IgD-negative memory B cell (primary cell): ENCODE results near the gene LCLAT1. TPM values are rescaled to one million over a fixed set of nuclear protein-coding genes. Genes with fewer than 3 reads are reported as not detected.

Source experiments
- H3K27ac Mint-ChIP-seq, 3 donors: one replicate each; pipeline ENCODE4 v1.8.0; 2020 to 2022; ENCODE audit warnings: mild to moderate bottlenecking in 3 of 3, mixed read lengths in 3 of 3, moderate library complexity in 1 of 3
- H3K27me3 Mint-ChIP-seq: one replicate; pipeline ENCODE4 v1.8.0; 2021; ENCODE audit warnings: mixed read lengths
- H3K36me3 Mint-ChIP-seq: one replicate; pipeline ENCODE4 v1.8.0; 2020; ENCODE audit warnings: mild to moderate bottlenecking, mixed read lengths
- H3K4me1 Mint-ChIP-seq, 3 donors: one replicate each; pipeline ENCODE4 v1.8.0; 2020 to 2022; ENCODE audit warnings: mixed read lengths in 3 of 3, mild to moderate bottlenecking in 1 of 3
- H3K4me3 Mint-ChIP-seq, 4 donors: one replicate each; pipeline ENCODE4 v1.8.0; 2020 to 2022; ENCODE audit warnings: mild to moderate bottlenecking in 4 of 4, mixed read lengths in 4 of 4, moderate library complexity in 3 of 4
- H3K9me3 Mint-ChIP-seq, 3 donors: one replicate each; pipeline ENCODE4 v1.8.0; 2020 to 2021; ENCODE audit warnings: mixed read lengths in 3 of 3, mild to moderate bottlenecking in 1 of 3
- polyA plus RNA-seq: library from polyadenylated mRNA; unstranded; fragments of 300-500 nt; fragmentation: Illumina TruSeq; gene quantifications from one replicate; pipeline ENCODE4 v1.2.3, GENCODE V29; 2021

The LCLAT1 gene
- polyA plus RNA-seq, 1 donor from 2014 or later, result 14.3 TPM

DNA sequence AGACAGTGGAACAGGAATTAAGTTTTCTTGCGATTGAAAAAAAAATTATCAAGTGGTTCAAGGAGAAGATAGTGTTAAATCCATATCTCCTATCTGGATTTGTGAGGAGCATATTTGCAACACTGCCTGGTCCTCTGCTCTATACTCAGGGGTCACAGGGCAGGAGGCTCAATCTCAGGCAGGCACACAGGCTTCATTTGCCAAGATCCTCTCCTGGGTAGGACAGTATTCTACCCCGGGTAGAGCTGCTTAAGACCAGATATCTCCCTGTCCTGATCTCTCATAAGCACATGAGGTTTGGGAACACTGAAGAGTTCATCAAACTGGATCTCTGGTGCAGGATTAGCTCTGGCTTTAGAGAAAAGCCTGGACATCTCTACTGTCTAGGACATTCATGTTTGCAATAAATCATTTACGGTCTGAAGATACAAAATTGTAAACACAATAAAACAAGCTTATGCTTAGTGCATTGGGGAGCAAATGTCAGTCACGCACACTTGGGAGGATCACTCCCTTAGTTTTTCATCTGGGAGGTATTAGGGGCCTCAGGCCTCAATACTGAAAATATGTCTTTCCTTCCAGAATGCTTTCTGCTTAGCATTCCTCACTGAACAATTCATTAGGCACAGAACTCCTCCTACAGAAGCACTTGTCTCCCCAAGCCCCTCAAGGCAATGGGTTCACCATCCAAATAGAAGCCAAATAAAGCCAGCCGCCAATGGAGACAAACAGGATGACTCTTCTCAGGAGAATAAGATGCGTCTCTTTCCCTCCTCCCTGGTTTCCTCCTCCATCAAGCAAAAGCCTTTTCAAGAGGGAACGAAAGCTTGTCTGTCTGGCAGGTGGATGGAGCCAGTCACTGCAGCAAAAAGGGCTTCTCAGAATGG lies 34.1 kb upstream of the LCLAT1 start:
- Mint-ChIP-seq H3K36me3 (no peaks in the 10 kb centered on the region), H3K27ac (no peak overlapping the region), H3K4me1 (peaks cover 4 to 5% (median 4%) of the 10 kb centered on the region in 3 donors), H3K27me3 (no peaks in the 10 kb centered on the region), H3K4me3 (no peak overlapping the region), H3K9me3 (no peaks in the 10 kb centered on the region)

DNA sequence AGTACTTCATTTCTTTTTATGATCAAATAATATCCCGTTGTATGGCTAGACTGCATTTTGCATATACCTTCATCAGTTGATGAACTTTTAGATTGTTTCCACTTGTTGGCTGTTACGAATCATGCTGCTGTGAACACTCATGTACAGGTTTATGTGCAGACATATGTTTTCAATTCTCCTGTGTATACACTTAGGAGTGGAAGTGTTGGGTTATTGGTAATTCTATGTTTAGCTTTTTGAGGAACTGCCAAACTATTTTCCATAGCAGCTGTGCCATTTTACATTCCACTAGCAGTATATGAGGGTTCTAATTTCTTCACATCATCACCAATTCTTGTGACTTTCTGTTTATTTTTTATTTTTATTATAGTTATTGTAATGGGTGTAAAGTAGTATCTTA lies 32.1 kb upstream of the LCLAT1 start:
- Mint-ChIP-seq H3K4me3 (no peak overlapping the region), H3K4me1 (peaks cover 4 to 5% (median 4%) of the 10 kb centered on the region in 3 donors), H3K27ac (no peak overlapping the region), H3K36me3 (no peaks in the 10 kb centered on the region), H3K27me3 (no peaks in the 10 kb centered on the region), H3K9me3 (no peaks in the 10 kb centered on the region)

DNA sequence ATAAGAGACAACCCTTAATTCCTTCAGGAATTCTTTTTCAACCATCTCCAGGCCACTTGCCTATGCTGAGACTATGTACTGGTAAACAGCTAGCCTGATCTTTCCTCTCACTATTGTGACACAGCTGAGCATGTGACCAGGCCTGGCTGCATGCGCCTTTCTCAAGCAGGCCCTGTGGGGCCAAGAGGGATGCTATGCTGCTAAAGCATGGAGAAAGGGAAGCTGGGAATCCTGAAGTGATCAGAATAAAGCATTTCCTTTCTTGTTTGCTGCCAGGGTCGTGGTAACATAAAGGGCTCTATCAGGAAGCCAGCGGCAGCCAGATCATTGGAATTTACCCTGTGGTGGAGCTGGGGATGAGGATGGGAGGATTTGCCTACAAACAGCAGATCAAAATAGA lies 29.8 kb upstream of the LCLAT1 start:
- Mint-ChIP-seq H3K9me3 (no peaks in the 10 kb centered on the region), H3K36me3 (no peaks in the 10 kb centered on the region), H3K4me1 (peaks cover 17 to 18% (median 18%) of the 10 kb centered on the region in 3 donors), H3K27me3 (no peaks in the 10 kb centered on the region), H3K27ac (no peak overlapping the region), H3K4me3 (no peak overlapping the region)

DNA sequence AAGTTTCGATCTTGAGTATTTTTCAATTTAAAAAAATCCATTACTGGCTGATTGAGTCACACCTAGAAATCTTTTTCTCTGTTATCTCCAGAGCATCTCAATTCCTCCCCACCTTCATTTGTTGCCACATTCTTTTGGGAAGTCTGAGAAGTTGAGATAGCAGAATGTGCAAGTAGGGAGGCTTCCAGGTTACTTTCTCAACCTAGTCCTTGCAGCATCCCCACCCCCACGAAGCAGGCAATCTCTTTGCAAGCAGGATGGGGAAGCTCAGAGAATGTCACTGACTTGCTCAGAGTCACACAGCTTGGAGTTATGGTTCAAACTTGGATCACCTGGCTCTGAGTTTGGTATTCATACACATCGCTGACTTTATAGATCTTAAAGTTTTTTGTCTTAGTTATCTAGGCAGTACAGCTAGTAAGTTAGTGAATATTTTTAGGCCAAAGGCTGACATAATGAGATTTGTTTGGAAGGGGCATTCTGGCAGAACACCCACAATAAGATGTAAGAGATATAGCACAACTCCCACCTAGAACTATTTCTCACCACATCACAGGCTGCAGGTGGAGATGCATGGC lies 25.9 kb upstream of the LCLAT1 start:
- Mint-ChIP-seq H3K4me1 (peaks cover 23 to 26% (median 24%) of the 10 kb centered on the region in 3 donors), H3K36me3 (no peaks in the 10 kb centered on the region), H3K4me3 (peak overlapping the region in 2 of 4 donors; percentile 25 to 65), H3K9me3 (peaks cover 0 to under 1% (median 0%) of the 10 kb centered on the region in 3 donors), H3K27ac (peak overlapping the region; percentile 1 to 86 (median 80)), H3K27me3 (no peaks in the 10 kb centered on the region)

DNA sequence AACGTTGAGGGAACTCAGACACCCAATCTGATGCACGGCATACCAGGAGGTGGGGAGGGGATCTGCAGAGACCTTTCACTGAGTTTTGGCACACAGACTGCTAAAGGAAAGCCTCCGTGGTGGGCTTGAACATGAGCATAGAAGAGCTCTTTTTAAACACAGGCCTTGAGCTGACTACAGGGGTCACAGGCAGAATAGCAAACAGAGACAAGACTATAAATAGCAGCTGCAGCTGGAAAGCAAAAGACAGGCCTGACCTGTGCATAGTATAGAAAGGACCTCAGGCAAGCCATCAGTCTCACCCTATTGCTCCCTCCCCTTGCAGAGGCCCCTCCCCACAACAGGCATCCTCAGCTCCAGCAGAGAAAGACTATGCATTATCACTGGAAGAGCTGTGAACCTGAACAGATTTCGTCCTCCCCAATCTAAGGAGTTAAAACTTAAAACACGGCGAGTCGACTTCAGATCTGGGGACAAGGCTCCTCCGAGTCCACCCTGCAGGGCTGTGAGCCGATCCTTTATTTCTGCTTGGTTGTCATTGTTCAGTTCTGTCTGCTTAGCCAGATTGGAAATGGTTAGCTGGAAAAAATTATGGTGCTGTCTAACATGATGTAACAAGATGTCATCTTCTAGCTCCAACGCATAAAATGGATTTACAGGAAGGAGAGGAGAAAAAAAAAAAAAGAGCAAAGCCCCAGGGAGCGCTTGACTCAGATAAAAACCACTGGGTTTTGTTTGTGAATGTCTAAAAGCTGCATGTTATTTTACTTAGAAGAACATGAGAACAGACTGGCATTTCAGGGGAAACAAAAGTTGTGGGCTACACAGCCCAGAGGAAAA lies 25.2 kb upstream of the LCLAT1 start:
- no peaks in the 10 kb centered on the region for H3K27me3 Mint-ChIP-seq
- peaks cover 23 to 31% (median 24%) of the 10 kb centered on the region in 3 donors for H3K4me1 Mint-ChIP-seq

DNA sequence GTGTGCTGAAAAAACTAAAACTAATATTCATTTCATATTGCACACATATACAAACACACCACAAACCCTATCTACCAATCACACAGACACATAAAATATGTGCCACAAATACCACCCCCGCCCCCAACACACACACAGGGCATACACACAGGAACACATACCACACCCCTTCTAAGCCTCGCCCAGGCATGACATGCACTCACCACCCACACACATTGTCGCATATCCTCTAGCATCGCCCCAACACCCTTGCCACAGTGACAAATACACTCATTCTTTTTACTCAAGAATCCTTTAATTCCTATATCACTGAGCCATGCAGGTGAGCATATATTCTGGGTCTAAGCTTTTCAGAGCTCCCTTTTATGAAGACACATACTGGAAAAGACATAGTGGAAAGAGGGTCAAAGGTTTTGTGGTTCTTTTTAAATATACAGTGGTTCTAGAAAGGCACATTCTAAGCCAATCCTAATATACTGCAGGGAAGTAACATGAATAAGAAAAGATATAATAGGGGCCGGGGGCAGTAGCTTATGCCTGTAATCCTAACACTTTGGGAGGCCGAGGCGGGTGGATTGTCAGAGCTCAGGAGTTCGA lies 24.5 kb upstream of the LCLAT1 start:
- Mint-ChIP-seq H3K27ac (peak overlapping the region; percentile 1 to 86 (median 61)), H3K4me3 (peak overlapping the region; percentile 0 to 80 (median 30)), H3K9me3 (peaks cover 0 to 2% (median 0%) of the 10 kb centered on the region in 3 donors), H3K4me1 (peaks cover 23 to 31% (median 24%) of the 10 kb centered on the region in 3 donors), H3K27me3 (no peaks in the 10 kb centered on the region), H3K36me3 (peaks cover 2% of the 10 kb centered on the region)

More for the DNA sequence above, 25.2 kb upstream of the LCLAT1 start:
- H3K9me3 Mint-ChIP-seq, result peaks cover 0 to 2% (median 0%) of the 10 kb centered on the region in 3 donors
- peak overlapping the region; percentile 1 to 86 (median 61) for H3K27ac Mint-ChIP-seq
- peak overlapping the region in 3 of 4 donors; percentile 25 to 80 (median 57) for H3K4me3 Mint-ChIP-seq
- peaks cover 2% of the 10 kb centered on the region for H3K36me3 Mint-ChIP-seq

DNA sequence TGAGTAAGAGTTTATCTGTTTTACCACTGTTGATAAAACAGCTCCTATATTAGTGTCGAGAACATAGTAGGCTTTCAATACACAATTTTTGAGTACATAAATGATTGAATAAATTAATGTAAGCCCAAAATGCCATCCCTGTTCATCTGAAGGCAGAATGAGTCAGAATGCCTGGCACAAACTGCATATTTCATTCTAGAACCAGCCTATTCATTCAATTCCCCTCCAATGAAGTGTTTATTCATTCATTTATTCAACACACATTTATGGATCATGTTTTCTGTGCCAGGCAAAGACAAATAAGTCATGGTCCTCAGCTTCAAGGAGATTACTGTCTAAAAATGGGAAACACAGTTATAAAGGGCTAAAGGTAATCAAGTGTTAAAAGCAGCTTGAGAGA lies 22.8 kb upstream of the LCLAT1 start:
- Mint-ChIP-seq H3K36me3 (peaks cover 2% of the 10 kb centered on the region), H3K4me3 (no peak overlapping the region), H3K27me3 (no peaks in the 10 kb centered on the region), H3K4me1 (peaks cover 24 to 32% (median 26%) of the 10 kb centered on the region in 3 donors), H3K27ac (peak overlapping the region in 1 of 3 donors; percentile 9), H3K9me3 (peaks cover 0 to 2% (median 0%) of the 10 kb centered on the region in 3 donors)

DNA sequence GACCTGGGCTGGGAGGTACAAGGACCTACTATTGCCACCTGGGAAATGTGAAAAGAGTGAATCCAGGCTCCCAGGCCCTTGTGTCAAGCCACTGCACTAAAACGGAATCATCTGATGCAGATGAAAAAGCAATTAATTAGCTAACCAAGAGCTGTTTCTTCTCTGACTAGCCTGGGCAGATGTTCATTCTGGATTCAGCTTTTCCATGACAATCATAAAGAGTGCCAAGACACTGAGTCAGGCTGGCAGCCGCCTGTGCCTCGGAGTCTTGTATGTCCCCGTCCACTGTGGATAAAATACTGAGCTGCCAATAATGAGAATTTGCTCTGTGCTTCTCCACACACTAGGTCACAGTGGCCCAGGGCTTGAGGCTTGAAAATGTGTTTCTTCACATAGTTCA lies 21.7 kb upstream of the LCLAT1 start:
- no peak overlapping the region for H3K4me3 Mint-ChIP-seq
- H3K36me3 Mint-ChIP-seq, result peaks cover 2% of the 10 kb centered on the region
- no peaks in the 10 kb centered on the region for H3K27me3 Mint-ChIP-seq
- H3K27ac Mint-ChIP-seq, result no peak overlapping the region
- peaks cover 24 to 32% (median 26%) of the 10 kb centered on the region in 3 donors for H3K4me1 Mint-ChIP-seq
- peaks cover 0 to 2% (median 0%) of the 10 kb centered on the region in 3 donors for H3K9me3 Mint-ChIP-seq

DNA sequence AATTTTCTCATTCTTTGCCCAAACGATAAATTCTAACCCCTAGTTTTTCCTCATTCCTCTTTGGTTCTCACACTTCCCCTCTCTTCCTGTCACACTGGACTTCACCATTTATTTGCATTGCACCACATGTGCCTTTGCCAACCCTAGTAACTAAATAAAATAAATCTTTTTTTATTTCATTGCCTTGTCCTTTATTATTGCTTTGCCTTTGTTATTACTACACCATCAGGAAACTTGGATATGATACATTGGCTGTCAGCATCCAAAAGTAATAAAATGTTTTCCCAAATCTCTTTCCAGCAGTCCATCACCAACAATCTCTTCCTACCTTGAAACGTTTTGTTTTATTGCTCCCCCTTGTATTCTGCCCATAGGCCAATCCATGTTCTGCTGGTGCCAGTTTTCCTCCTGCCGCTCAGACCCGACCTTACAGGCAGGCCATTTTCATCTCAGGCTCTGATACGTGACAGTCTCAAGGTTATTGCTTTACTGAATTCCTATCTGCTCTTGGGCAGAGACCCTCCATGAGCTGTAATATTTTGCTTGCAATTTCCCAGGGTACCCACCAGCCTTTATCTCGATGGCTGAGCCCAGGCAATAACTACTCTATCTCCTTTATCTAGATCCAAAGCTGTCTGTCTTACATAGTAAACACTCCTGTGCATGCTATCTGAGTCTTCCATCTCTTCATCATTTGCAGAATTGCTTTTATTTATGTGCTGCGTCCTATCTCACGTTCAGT lies 19.3 kb upstream of the LCLAT1 start:
- peaks cover under 1 to 9% (median 6%) of the 10 kb centered on the region in 3 donors for H3K4me1 Mint-ChIP-seq
- H3K9me3 Mint-ChIP-seq, result peaks cover 0 to 2% (median 0%) of the 10 kb centered on the region in 3 donors
- H3K36me3 Mint-ChIP-seq, result peaks cover 3% of the 10 kb centered on the region
- H3K27ac Mint-ChIP-seq, result peak overlapping the region in 1 of 3 donors; percentile 14
- peak overlapping the region in 2 of 4 donors; percentile 12 to 63 for H3K4me3 Mint-ChIP-seq
- no peaks in the 10 kb centered on the region for H3K27me3 Mint-ChIP-seq

DNA sequence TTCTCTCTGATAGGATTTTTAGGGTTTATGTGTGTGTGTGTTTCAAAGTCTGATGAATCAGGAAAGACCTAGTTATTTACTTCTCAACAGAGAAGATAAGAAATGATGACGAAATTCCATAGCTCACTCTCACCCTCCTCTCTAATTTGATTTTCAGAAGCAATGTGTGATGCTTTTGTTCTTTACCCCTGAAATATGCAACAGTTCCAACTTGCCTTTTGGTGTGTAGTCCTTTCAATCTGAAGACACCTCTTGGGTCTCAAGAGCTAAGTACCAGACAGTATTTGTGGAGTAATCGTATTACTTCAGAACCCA lies 18.7 kb upstream of the LCLAT1 start:
- H3K27me3 Mint-ChIP-seq, result no peaks in the 10 kb centered on the region
- H3K9me3 Mint-ChIP-seq, result peaks cover 0 to 2% (median 0%) of the 10 kb centered on the region in 3 donors
- peaks cover 0 to 6% (median 2%) of the 10 kb centered on the region in 3 donors for H3K4me1 Mint-ChIP-seq
- H3K4me3 Mint-ChIP-seq, result no peak overlapping the region
- no peak overlapping the region for H3K27ac Mint-ChIP-seq
- peaks cover 3% of the 10 kb centered on the region for H3K36me3 Mint-ChIP-seq

DNA sequence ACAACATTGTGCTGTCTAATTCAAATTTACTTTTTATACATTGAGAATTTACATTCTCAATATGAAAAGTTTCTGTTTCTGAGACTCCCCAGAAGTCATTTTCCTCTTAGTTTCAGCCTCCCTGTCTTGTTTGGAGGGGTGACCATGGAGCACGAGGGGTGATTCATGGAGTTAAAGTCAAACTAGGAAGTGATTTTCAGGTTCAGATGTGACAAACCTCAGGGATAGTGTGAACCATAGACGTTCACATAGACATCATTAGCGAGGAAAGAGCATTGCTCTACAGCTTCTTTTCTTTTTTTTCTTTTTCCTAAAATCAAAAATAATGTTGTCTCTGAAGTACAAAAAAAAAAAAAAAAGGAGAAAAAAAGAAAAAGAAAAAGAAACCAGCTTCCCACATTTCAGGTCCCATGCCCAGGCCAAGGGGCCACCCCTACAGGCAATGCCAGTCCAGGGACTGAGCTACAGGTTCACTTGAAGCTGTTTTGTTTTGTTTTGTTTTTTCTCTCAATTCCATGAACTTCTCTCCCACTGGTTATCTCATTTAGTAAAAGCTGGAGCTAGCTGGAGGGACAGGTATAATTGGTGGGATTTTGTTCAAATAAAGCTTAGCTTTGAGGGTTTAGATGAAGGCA lies 18.1 kb upstream of the LCLAT1 start:
- Mint-ChIP-seq H3K27me3 (no peaks in the 10 kb centered on the region), H3K9me3 (peaks cover 0 to 2% (median 0%) of the 10 kb centered on the region in 3 donors), H3K36me3 (peaks cover 3% of the 10 kb centered on the region), H3K4me3 (no peak overlapping the region), H3K27ac (no peak overlapping the region), H3K4me1 (peaks cover 0 to 6% (median 2%) of the 10 kb centered on the region in 3 donors)

DNA sequence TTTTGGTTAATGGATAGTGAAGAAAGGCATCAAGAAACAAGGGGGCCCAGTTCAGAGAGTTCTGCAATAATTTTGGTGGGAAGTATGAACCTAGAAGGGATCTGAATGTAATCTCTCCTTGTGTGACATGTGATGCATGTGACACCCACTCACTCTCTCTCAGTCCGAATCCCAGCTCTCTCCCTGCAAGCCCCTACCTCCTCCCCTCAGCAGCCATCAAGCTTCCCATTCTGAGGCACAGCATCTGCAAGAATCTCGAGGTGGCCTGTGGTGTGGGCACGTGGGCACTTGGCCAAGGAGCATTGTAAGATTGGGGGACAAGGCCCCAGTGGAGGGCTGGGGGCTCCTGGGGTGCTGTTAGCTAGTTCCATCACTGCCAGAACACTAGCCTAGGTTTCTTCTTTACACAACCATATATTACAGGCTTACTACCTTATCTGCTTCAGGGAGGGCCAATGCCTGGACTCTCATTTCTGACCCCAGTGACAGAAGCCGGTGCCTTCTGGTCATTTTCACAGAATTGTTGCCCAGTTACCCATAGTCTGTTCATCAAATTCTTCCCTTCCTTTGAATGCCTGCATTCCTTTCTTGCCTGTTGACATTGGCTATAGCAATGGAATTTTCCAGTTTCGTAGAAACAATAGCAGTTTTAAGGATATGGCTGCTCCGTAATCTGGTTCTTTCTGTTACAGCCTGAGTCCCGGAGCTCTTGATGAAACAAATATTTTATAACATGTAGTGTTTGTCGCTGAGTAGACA lies 13.3 kb upstream of the LCLAT1 start:
- H3K27ac Mint-ChIP-seq, result no peak overlapping the region
- no peaks in the 10 kb centered on the region for H3K27me3 Mint-ChIP-seq
- no peak overlapping the region for H3K4me3 Mint-ChIP-seq

DNA sequence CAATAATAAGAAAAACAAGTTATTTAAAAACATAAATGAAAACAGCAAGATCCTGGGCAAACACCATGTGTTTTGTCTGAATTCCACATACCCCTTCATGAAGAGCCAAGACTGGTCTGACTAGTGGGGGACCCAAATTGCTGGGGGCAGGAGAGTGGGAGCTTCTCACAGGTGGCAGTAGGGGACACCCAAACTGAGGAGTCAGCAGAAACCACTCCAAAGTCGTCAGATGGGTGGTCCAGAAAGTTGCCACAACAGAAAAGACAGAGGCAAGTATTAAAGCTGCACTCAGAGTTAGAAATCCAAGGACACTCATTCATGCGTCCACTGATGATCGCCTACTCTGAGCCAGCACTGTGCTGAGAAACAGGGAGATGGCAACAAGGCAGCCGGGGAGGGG lies 12.3 kb upstream of the LCLAT1 start:
- H3K4me1 Mint-ChIP-seq, result peaks cover 13 to 20% (median 17%) of the 10 kb centered on the region in 3 donors

More for the DNA sequence above, 13.3 kb upstream of the LCLAT1 start:
- Mint-ChIP-seq H3K4me1 (peaks cover 13 to 20% (median 17%) of the 10 kb centered on the region in 3 donors), H3K36me3 (peaks cover 1% of the 10 kb centered on the region), H3K9me3 (no peaks in the 10 kb centered on the region)

More for the DNA sequence above, 12.3 kb upstream of the LCLAT1 start:
- no peaks in the 10 kb centered on the region for H3K9me3 Mint-ChIP-seq
- H3K27ac Mint-ChIP-seq, result no peak overlapping the region
- H3K27me3 Mint-ChIP-seq, result no peaks in the 10 kb centered on the region
- no peak overlapping the region for H3K4me3 Mint-ChIP-seq
- H3K36me3 Mint-ChIP-seq, result peaks cover 1% of the 10 kb centered on the region
